Activated CD8-positive, alpha-beta T cell treated with anti-CD3 and anti-CD28 coated beads, Interleukin-2, amount 10 ng/mL, durations not matched to agents 7 days and 5 days (primary cell): ENCODE data around the gene PLCB2. TPM values are rescaled to one million over a fixed set of nuclear protein-coding genes. Genes with fewer than 3 reads are reported as not detected.

Source experiments
- ATAC-seq: fragments of 150-1000 bp; cut with Tn5 transposase; one replicate; pipeline ENCODE4 v1.10.0; 2021; ENCODE audit warnings: moderate library complexity
- CTCF ChIA-PET: fragments of 350-600 bp; sonication (Branson Sonifier 250); formaldehyde crosslinking; loops from one replicate; lab custom pipeline; 2021; ENCODE audit warnings: antibody characterized with exemption; lab: Charles Lee
- POLR2A ChIA-PET: fragments of 350-600 bp; sonication (Branson Sonifier 250); formaldehyde crosslinking; loops from one replicate; lab custom pipeline; 2021; ENCODE audit warnings: antibody characterized with exemption; lab: Charles Lee
- DNase-seq: peaks from one replicate; pipeline ENCODE4 v3.0.0-alpha.2; 2020
- H3K27ac Mint-ChIP-seq: one replicate; pipeline ENCODE4 v1.8.0; 2021; ENCODE audit warnings: mild to moderate bottlenecking, mixed read lengths
- H3K27me3 Mint-ChIP-seq: one replicate; pipeline ENCODE4 v1.8.0; 2021; ENCODE audit warnings: low read depth, mixed read lengths
- H3K36me3 Mint-ChIP-seq: one replicate; pipeline ENCODE4 v1.8.0; 2021; ENCODE audit warnings: low read depth, mixed read lengths
- H3K4me1 Mint-ChIP-seq: one replicate; pipeline ENCODE4 v1.8.0; 2021; ENCODE audit warnings: low read depth, mixed read lengths
- H3K4me3 Mint-ChIP-seq: one replicate; pipeline ENCODE4 v1.8.0; 2021; ENCODE audit warnings: mild to moderate bottlenecking, mixed read lengths
- H3K9me3 Mint-ChIP-seq: one replicate; pipeline ENCODE4 v1.8.0; 2022; ENCODE audit warnings: mixed read lengths; ENCODE audit not compliant: insufficient read depth
- total RNA-seq, 2 experiments: library from RNA; stranded (reverse); gene quantifications; one replicate each; pipeline ENCODE4 v1.2.3, GENCODE V29; 2021

Gene PLCB2
- total RNA-seq, 2 experiments from 2014 or later: 133 to 160 TPM

- peaks cover 36% of the 10 kb centered on the region for H3K27me3 Mint-ChIP-seq
- ChIA-PET CTCF (interaction anchor here (0.8 to 6.6 kb wide), 8 partner anchors 9 to 54 kb away, joined by 3 to 49 read pairs (median 5); partner anchors contain the start of gene PLCB2), POLR2A (interaction anchor here (1.7 kb wide), 1 partner anchor 24 kb away, joined by 7 read pairs; the partner anchor contains the start of gene PLCB2)
- peaks cover 2% of the 10 kb centered on the region for H3K36me3 Mint-ChIP-seq
- DNase-seq (no peak), ATAC-seq (no peak)
- no peaks in the 10 kb centered on the region for H3K9me3 Mint-ChIP-seq
- peaks cover 7% of the 10 kb centered on the region for H3K4me1 Mint-ChIP-seq
- H3K4me3 Mint-ChIP-seq: no peak overlapping the region
- H3K27ac Mint-ChIP-seq: no peak overlapping the region
These were observed 24.0 kb downstream of the PLCB2 start for GRCh38 chr15:40283615-40284300.

GRCh38 chr15:40282869-40283614 lies 24.7 kb downstream of the PLCB2 start, which contains the start of gene ANKRD63:
Gene ANKRD63 (minus strand): TSS chr15:40283064. CDS start chr15:40282586, 478 bp downstream.
- peak; percentile 68 for ATAC-seq
- Mint-ChIP-seq H3K36me3 (no peaks in the 10 kb centered on the region), H3K4me3 (peak within 1 kb of the TSS; percentile 61), H3K4me1 (peaks cover 7% of the 10 kb centered on the region), H3K9me3 (no peaks in the 10 kb centered on the region), H3K27me3 (peaks cover 43% of the 10 kb centered on the region), H3K27ac (no peak within 1 kb of the TSS)
- DNase-seq: peak; percentile 49
- ChIA-PET POLR2A (interaction anchor here (1.0 to 1.7 kb wide), 2 partner anchors 25 to 54 kb away, joined by 4 to 7 read pairs; partner anchors contain the start of gene PLCB2), CTCF (interaction anchor here (0.8 to 6.6 kb wide), 9 partner anchors 9 to 55 kb away, joined by 3 to 49 read pairs (median 4); partner anchors contain the start of gene PLCB2)

- ChIA-PET POLR2A (interaction anchor here (1.0 to 1.7 kb wide), 2 partner anchors 26 to 55 kb away, joined by 4 to 7 read pairs; partner anchors contain the start of gene PLCB2), CTCF (interaction anchor here (1.0 to 2.2 kb wide), 5 partner anchors 26 to 40 kb away, joined by 3 to 16 read pairs (median 4); partner anchors contain the start of gene PLCB2)
- Mint-ChIP-seq H3K9me3 (no peaks in the 10 kb centered on the region), H3K36me3 (no peaks in the 10 kb centered on the region), H3K4me1 (peaks cover 9% of the 10 kb centered on the region), H3K27me3 (peaks cover 46% of the 10 kb centered on the region), H3K4me3 (peak overlapping the region; percentile 61), H3K27ac (no peak overlapping the region)
- peak; percentile 73 for ATAC-seq
- peak; percentile 62 for DNase-seq
These were observed 25.4 kb downstream of the PLCB2 start for GRCh38 chr15:40282147-40282868.

GRCh38 chr15:40281801-40282146 lies 26.0 kb downstream of the PLCB2 start:
- H3K9me3 Mint-ChIP-seq: no peaks in the 10 kb centered on the region
- peaks cover 15% of the 10 kb centered on the region for H3K4me1 Mint-ChIP-seq
- ATAC-seq (no peak), DNase-seq (no peak)
- H3K27me3 Mint-ChIP-seq: peaks cover 50% of the 10 kb centered on the region
- POLR2A ChIA-PET: no interaction called here
- H3K4me3 Mint-ChIP-seq: no peak overlapping the region
- H3K36me3 Mint-ChIP-seq: no peaks in the 10 kb centered on the region
- CTCF ChIA-PET: interaction anchor here (0.6 to 1.6 kb wide), 2 partner anchors 30 to 1664 kb away, joined by 3 read pairs; no protein-coding TSS in a partner anchor
- no peak overlapping the region for H3K27ac Mint-ChIP-seq

- ChIA-PET CTCF (interaction anchor here (0.6 to 9.8 kb wide), 8 partner anchors 9 to 1663 kb away, joined by 3 to 559 read pairs (median 18); partner anchors contain the start of genes CCDC9B, INAFM2, PLCB2 and SRP14), POLR2A (interaction anchor here (0.9 to 1.1 kb wide), 2 partner anchors 26 to 28 kb away, joined by 4 to 6 read pairs; partner anchors contain the start of gene PLCB2)
- Mint-ChIP-seq H3K36me3 (no peaks in the 10 kb centered on the region), H3K9me3 (no peaks in the 10 kb centered on the region), H3K4me1 (peaks cover 15% of the 10 kb centered on the region), H3K27ac (no peak overlapping the region), H3K27me3 (peaks cover 54% of the 10 kb centered on the region), H3K4me3 (peak overlapping the region; percentile 38)
- ATAC-seq (no peak), DNase-seq (no peak)
These were observed 26.5 kb downstream of the PLCB2 start for GRCh38 chr15:40281057-40281800.

DNA sequence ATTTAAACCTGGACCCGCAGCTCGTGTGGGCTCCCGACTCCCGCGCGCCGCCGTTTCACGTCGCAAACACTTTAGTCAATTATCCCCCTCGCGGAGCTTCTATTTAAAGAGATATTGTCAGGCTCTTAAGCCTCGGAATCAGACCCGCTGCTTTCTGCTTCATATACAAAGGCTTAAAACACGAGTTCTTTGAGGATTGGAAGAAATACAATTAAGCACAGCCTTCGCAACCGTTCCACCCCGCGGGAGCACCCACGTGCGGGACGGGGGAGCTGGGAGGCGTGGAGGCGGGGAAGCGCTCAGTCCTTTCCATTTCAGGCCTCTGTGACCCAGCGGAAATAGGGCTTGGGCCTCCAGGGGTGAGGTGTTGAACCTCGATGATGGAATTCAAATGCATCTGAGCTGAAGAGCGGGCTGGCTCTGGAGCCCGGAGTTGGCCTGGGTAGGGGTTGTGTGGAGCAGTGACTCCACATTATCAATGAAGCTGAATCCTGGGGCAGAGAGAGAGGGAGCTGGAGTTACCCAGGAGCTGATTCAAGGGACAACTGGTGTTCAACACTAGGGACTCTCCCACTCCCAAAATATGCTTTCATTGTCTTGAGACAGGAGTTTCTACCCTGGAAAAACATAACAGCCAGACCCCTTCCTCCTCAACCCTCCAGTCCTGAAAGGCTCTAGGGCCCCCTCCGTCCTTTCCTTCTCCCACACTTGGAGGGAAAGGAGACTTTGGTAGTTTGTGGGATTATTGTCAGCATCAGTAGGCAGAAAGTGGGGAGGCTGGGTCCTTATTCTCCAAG lies 27.3 kb downstream of the PLCB2 start:
- ChIA-PET POLR2A (interaction anchor here (0.9 to 1.1 kb wide), 2 partner anchors 27 to 29 kb away, joined by 4 to 6 read pairs; partner anchors contain the start of gene PLCB2), CTCF (interaction anchor here (0.7 to 9.8 kb wide), 11 partner anchors 10 to 240 kb away, joined by 4 to 559 read pairs (median 13); partner anchors contain the start of genes CCDC9B, INAFM2, PLCB2 and SRP14)
- H3K9me3 Mint-ChIP-seq: no peaks in the 10 kb centered on the region
- ATAC-seq: no peak
- no peak for DNase-seq
- H3K4me3 Mint-ChIP-seq: no peak overlapping the region
- H3K36me3 Mint-ChIP-seq: no peaks in the 10 kb centered on the region
- no peak overlapping the region for H3K27ac Mint-ChIP-seq
- peaks cover 21% of the 10 kb centered on the region for H3K4me1 Mint-ChIP-seq
- H3K27me3 Mint-ChIP-seq: peaks cover 54% of the 10 kb centered on the region

GRCh38 chr15:40279437-40280141 lies 28.1 kb downstream of the PLCB2 start:
- DNase-seq (peak; percentile 75), ATAC-seq (peak; percentile 30)
- Mint-ChIP-seq H3K36me3 (no peaks in the 10 kb centered on the region), H3K4me1 (peaks cover 24% of the 10 kb centered on the region), H3K4me3 (no peak overlapping the region), H3K9me3 (no peaks in the 10 kb centered on the region), H3K27ac (no peak overlapping the region), H3K27me3 (peaks cover 54% of the 10 kb centered on the region)
- ChIA-PET POLR2A (interaction anchor here (0.9 to 2.9 kb wide), 2 partner anchors 21 to 30 kb away, joined by 3 to 21 read pairs; partner anchors contain the start of gene PLCB2), CTCF (interaction anchor here (0.6 to 9.8 kb wide), 48 partner anchors 8 to 491 kb away, joined by 3 to 559 read pairs (median 5); partner anchors contain the start of genes CCDC9B, DISP2, INAFM2 and KNSTRN)

- H3K27ac Mint-ChIP-seq: no peak overlapping the region
- DNase-seq: no peak
- ATAC-seq: no peak
- no peaks in the 10 kb centered on the region for H3K9me3 Mint-ChIP-seq
- H3K27me3 Mint-ChIP-seq: peaks cover 42% of the 10 kb centered on the region
- peaks cover 24% of the 10 kb centered on the region for H3K4me1 Mint-ChIP-seq
- no peaks in the 10 kb centered on the region for H3K36me3 Mint-ChIP-seq
- H3K4me3 Mint-ChIP-seq: no peak overlapping the region
- POLR2A ChIA-PET: interaction anchor here (0.6 to 2.9 kb wide), 2 partner anchors 31 to 188 kb away, joined by 3 to 21 read pairs; partner anchors contain the start of gene PLCB2
- CTCF ChIA-PET: interaction anchor here (1.0 to 9.8 kb wide), 11 partner anchors 9 to 240 kb away, joined by 3 to 559 read pairs (median 12); partner anchors contain the start of genes CCDC9B, INAFM2, PAK6 and PLCB2
These were observed 29.7 kb downstream of the PLCB2 start for GRCh38 chr15:40278026-40278425.

- ATAC-seq: no peak
- Mint-ChIP-seq H3K27ac (no peak overlapping the region), H3K27me3 (peaks cover 37% of the 10 kb centered on the region), H3K4me3 (no peak overlapping the region), H3K4me1 (peaks cover 21% of the 10 kb centered on the region), H3K9me3 (no peaks in the 10 kb centered on the region), H3K36me3 (no peaks in the 10 kb centered on the region)
- no peak for DNase-seq
- ChIA-PET POLR2A (interaction anchor here (0.6 to 2.9 kb wide), 2 partner anchors 32 to 188 kb away, joined by 3 to 21 read pairs; partner anchors contain the start of gene PLCB2), CTCF (interaction anchor here (1.0 to 9.8 kb wide), 4 partner anchors 35 to 232 kb away, joined by 3 to 559 read pairs (median 57); partner anchors contain the start of genes CCDC9B, INAFM2 and PLCB2)
These were observed 30.3 kb downstream of the PLCB2 start for GRCh38 chr15:40277471-40277870.
